Adrenal gland (tissue), 5 donors: ENCODE data around the gene UMOD.

Source experiments
- POLR2A ChIP-seq, 2 donors: fragments of 450-650 bp; IDR thresholded peaks; one replicate each; pipeline ENCODE4 v1.6.1; 2017; ENCODE audit warnings: antibody characterized with exemption in 2 of 2, mild to moderate bottlenecking in 2 of 2, moderate library complexity in 1 of 2
- TF ChIP-seq, protein P1 (sequence below), 6 experiments: fragments of 450-650 bp in 4 of 6; fragments of 200-600 bp in 2 of 6; sonication (generic) in 1 of 6; IDR thresholded peaks; 1 replicate in 5 of 6; 2 replicates in 1 of 6; pipeline versions ENCODE4 v1.5.1 to v1.8.0; 2016 to 2021; ENCODE audit warnings: antibody characterized with exemption in 6 of 6, mild to moderate bottlenecking in 2 of 6, moderate library complexity in 1 of 6
- donor health status: DM: no; HTN: no; CAD: no.

- TF ChIP-seq, protein P1, sequence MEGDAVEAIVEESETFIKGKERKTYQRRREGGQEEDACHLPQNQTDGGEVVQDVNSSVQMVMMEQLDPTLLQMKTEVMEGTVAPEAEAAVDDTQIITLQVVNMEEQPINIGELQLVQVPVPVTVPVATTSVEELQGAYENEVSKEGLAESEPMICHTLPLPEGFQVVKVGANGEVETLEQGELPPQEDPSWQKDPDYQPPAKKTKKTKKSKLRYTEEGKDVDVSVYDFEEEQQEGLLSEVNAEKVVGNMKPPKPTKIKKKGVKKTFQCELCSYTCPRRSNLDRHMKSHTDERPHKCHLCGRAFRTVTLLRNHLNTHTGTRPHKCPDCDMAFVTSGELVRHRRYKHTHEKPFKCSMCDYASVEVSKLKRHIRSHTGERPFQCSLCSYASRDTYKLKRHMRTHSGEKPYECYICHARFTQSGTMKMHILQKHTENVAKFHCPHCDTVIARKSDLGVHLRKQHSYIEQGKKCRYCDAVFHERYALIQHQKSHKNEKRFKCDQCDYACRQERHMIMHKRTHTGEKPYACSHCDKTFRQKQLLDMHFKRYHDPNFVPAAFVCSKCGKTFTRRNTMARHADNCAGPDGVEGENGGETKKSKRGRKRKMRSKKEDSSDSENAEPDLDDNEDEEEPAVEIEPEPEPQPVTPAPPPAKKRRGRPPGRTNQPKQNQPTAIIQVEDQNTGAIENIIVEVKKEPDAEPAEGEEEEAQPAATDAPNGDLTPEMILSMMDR (IDR thresholded peaks at IDR 0.05), result no peak
- no peak for TF ChIP-seq POLR2A (IDR thresholded peaks at IDR 0.05)
Measured at GRCh38 chr16:20301840-20302239, 50.7 kb downstream of the UMOD start.
